Tibial nerve (tissue), 4 donors: ENCODE data around the gene TMX3. TPM values are rescaled to one million over a fixed set of nuclear protein-coding genes. Genes with fewer than 3 reads are reported as not detected.

Experiments used
- DNase-seq, 2 donors: peaks; one replicate each; pipeline ENCODE4 v3.0.0-alpha.2; 2019; ENCODE audit warnings: low spot score in 2 of 2
- H3K27ac ChIP-seq, 4 donors: fragments of 200-600 bp; sonication (generic) in 3 of 4; one replicate each; pipeline ENCODE4 v1.5.1; 2017 to 2019; ENCODE audit warnings: mild to moderate bottlenecking in 1 of 4
- H3K27me3 ChIP-seq, 2 donors: fragments of 200-600 bp; sonication (generic) in 1 of 2; one replicate each; pipeline versions ENCODE4 v1.5.1 to v1.6.0; 2017 to 2019
- H3K36me3 ChIP-seq, 3 donors: fragments of 200-600 bp; sonication (generic); one replicate each; pipeline ENCODE4 v1.5.1; 2018 to 2019
- H3K4me1 ChIP-seq, 4 donors: fragments of 200-600 bp; sonication (generic) in 3 of 4; one replicate each; pipeline ENCODE4 v1.5.1; 2017 to 2019
- H3K4me3 ChIP-seq, 4 donors: fragments of 200-600 bp; sonication (generic) in 3 of 4; one replicate each; pipeline ENCODE4 v1.5.1; 2017 to 2019; ENCODE audit warnings: mild to moderate bottlenecking in 1 of 4, moderate library complexity in 1 of 4
- H3K9me3 ChIP-seq, 4 donors: fragments of 200-600 bp; sonication (generic) in 3 of 4; one replicate each; pipeline ENCODE4 v1.5.1; 2017 to 2019
- EP300 ChIP-seq, 2 donors: sonication (generic); formaldehyde crosslinking; IDR thresholded peaks; one replicate each; pipeline ENCODE4 v1.6.1; 2017; ENCODE audit warnings: antibody characterized with exemption in 2 of 2, mild to moderate bottlenecking in 1 of 2
- POLR2A ChIP-seq, 2 donors: fragments of 450-650 bp; IDR thresholded peaks; one replicate each; pipeline ENCODE4 v1.6.1; 2017; ENCODE audit warnings: antibody characterized with exemption in 2 of 2, mild to moderate bottlenecking in 2 of 2, moderate library complexity in 2 of 2
- WGBS, 2 donors: methylation state at CpG; one replicate each; pipeline ENCODE4 v1.1.5; 2018; 5-methylcytosine and 5-hydroxymethylcytosine counted together
- total RNA-seq, 4 donors: library from RNA; depleted of rRNA; stranded (reverse); fragments of >200 nt; gene quantifications; one replicate each; pipeline ENCODE4 v1.1.0, GENCODE V29; 2016
- TF ChIP-seq, protein P1 (sequence below), 5 experiments: fragments of 200-600 bp in 3 of 5; fragments of 450-650 bp in 2 of 5; sonication (generic) in 3 of 5; IDR thresholded peaks; one replicate each; pipeline ENCODE4 v1.5.1; 2016 to 2019; ENCODE audit warnings: antibody characterized with exemption in 5 of 5, mild to moderate bottlenecking in 3 of 5, moderate library complexity in 2 of 5

The TMX3 gene
- total RNA-seq, 4 donors from 2014 or later, result 30.2 to 69.0 (median 54.3) TPM

DNA sequence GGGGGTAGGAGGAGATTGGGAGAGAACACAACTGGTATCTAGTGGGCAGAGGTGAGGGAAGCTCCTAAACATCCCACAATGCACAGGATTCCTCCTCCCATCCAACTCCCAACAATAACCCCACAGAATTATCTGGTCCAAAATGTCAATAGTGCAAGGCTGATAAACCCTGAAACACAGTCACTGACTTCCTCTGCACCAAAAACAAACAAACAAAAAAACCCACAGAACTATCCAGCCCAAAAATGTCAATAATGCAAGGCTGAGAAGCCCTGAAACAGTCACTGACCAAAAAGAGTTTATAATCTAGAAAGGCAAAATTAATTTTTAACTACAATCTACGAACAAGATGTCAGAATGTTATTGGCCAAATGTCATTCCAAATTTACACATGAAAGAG lies 9.8 kb downstream of the TMX3 start:
- no peak for TF ChIP-seq EP300 (IDR thresholded peaks at IDR 0.05)
- TF ChIP-seq, protein P1, sequence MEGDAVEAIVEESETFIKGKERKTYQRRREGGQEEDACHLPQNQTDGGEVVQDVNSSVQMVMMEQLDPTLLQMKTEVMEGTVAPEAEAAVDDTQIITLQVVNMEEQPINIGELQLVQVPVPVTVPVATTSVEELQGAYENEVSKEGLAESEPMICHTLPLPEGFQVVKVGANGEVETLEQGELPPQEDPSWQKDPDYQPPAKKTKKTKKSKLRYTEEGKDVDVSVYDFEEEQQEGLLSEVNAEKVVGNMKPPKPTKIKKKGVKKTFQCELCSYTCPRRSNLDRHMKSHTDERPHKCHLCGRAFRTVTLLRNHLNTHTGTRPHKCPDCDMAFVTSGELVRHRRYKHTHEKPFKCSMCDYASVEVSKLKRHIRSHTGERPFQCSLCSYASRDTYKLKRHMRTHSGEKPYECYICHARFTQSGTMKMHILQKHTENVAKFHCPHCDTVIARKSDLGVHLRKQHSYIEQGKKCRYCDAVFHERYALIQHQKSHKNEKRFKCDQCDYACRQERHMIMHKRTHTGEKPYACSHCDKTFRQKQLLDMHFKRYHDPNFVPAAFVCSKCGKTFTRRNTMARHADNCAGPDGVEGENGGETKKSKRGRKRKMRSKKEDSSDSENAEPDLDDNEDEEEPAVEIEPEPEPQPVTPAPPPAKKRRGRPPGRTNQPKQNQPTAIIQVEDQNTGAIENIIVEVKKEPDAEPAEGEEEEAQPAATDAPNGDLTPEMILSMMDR (IDR thresholded peaks at IDR 0.05), result no peak
- no peak for TF ChIP-seq POLR2A (IDR thresholded peaks at IDR 0.05)
- H3K36me3 ChIP-seq, result peaks cover 0 to 43% (median 0%) of the 10 kb centered on the region in 3 donors
- WGBS, 2 donors, result 92 to 93% methylated on average over 1 of the region's 1 CpG

DNA sequence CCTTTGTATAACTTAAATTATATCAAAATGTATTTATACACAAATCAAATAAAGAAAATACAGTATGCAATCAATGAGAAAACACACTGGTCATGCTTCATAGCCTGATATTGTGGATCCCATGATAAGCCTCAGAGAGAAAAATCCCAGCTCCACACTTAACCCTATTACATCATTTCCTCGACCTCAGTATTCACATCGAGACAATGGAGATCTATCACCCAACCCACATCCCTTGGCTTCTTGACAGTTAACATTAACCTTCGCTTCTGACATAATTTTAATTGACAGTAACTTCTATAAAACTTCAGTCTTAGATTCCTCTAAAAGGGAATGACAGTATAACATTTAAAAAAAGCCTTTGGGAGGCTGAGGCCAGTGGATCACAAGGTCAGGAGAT lies 11.6 kb downstream of the TMX3 start:
- Histone ChIP-seq H3K27me3 (no peaks in the 10 kb centered on the region), H3K36me3 (peaks cover 0 to 33% (median 0%) of the 10 kb centered on the region in 3 donors), H3K27ac (no peak overlapping the region), H3K4me1 (peaks cover 0 to 5% (median 0%) of the 10 kb centered on the region in 4 donors), H3K4me3 (no peak overlapping the region), H3K9me3 (no peaks in the 10 kb centered on the region)
- no peak for DNase-seq
- 36 to 40% methylated on average over 3 of the region's 3 CpGs for WGBS, 2 donors
- no peak for TF ChIP-seq POLR2A (IDR thresholded peaks at IDR 0.05)

More for the DNA sequence above, 9.8 kb downstream of the TMX3 start:
- peaks cover 0 to 5% (median 0%) of the 10 kb centered on the region in 4 donors for H3K4me1 ChIP-seq
- H3K27ac ChIP-seq, result no peak overlapping the region
- H3K27me3 ChIP-seq, result no peaks in the 10 kb centered on the region
- H3K9me3 ChIP-seq, result no peaks in the 10 kb centered on the region
- H3K4me3 ChIP-seq, result no peak overlapping the region
- DNase-seq, result no peak

- H3K27me3 ChIP-seq, result no peaks in the 10 kb centered on the region
- peaks cover 0 to 5% (median 0%) of the 10 kb centered on the region in 4 donors for H3K4me1 ChIP-seq
- TF ChIP-seq, protein P1 (IDR thresholded peaks at IDR 0.05), result no peak
- TF ChIP-seq POLR2A (IDR thresholded peaks at IDR 0.05), result no peak
- TF ChIP-seq EP300 (IDR thresholded peaks at IDR 0.05), result no peak
- no peak for DNase-seq
- peaks cover 0 to 36% (median 4%) of the 10 kb centered on the region in 3 donors for H3K36me3 ChIP-seq
- no peaks in the 10 kb centered on the region for H3K9me3 ChIP-seq
- 90 to 91% methylated on average over 4 of the region's 4 CpGs for WGBS, 2 donors
- H3K27ac ChIP-seq, result no peak overlapping the region
- H3K4me3 ChIP-seq, result no peak overlapping the region
Measured at GRCh38 chr18:68701353-68701752, 13.6 kb downstream of the TMX3 start.

DNA sequence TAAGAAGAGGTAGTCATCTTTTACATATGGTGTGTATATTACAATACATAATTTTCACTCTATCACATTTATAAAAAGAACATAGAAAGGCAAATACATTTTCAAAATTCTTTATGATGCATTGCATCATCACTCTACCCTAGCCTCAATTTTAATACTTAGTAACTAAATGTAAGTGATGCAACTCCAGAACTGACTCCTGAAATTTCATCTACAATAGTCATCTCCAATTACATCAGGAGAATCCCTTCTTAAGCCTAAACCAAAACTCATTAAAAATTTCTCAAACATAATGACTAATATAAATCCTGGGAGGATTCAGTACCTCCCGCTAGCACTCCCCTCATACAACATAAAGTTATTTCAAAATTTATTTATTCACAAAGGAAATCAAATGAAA lies 15.9 kb downstream of the TMX3 start:
- peaks cover 0 to 41% (median 13%) of the 10 kb centered on the region in 3 donors for H3K36me3 ChIP-seq
- peaks cover 0 to 5% (median 0%) of the 10 kb centered on the region in 4 donors for H3K4me1 ChIP-seq
- no peak overlapping the region for H3K4me3 ChIP-seq
- WGBS, 2 donors, result 96 to 100% methylated on average over 1 of the region's 1 CpG
- DNase-seq, result no peak
- H3K27ac ChIP-seq, result no peak overlapping the region
- TF ChIP-seq, protein P1 (IDR thresholded peaks at IDR 0.05), result no peak
- no peak for TF ChIP-seq POLR2A (IDR thresholded peaks at IDR 0.05)
- no peak for TF ChIP-seq EP300 (IDR thresholded peaks at IDR 0.05)
- H3K27me3 ChIP-seq, result no peaks in the 10 kb centered on the region
- H3K9me3 ChIP-seq, result no peaks in the 10 kb centered on the region

DNA sequence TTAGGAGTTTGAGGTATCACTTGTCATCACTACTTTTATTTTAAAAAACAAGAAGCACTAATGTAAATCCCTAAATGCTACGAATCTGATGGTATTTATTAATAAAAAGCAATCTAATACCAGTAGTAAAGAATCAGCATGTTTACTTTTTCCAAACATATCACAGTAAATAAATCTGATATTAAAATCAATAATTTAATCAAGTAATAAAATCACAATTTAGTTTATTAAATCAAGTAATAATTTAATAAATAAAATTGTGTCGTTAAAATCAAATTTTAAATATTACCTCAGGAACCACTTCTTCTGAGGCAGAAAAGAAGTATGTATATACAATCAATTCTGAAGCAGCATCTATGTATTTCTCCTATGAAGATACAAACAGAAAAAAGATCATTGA lies 18.0 kb downstream of the TMX3 start:
- no peak for DNase-seq
- no peak overlapping the region for H3K4me3 ChIP-seq
- H3K9me3 ChIP-seq, result no peaks in the 10 kb centered on the region
- no peaks in the 10 kb centered on the region for H3K4me1 ChIP-seq
- no peak overlapping the region for H3K27ac ChIP-seq
- TF ChIP-seq, protein P1 (IDR thresholded peaks at IDR 0.05), result no peak
- TF ChIP-seq EP300 (IDR thresholded peaks at IDR 0.05) (no peak), POLR2A (IDR thresholded peaks at IDR 0.05) (no peak)
- H3K36me3 ChIP-seq, result peaks cover 0 to 47% (median 16%) of the 10 kb centered on the region in 3 donors
- H3K27me3 ChIP-seq, result no peaks in the 10 kb centered on the region
- WGBS, 2 donors, result 96 to 98% methylated on average over 2 of the region's 2 CpGs

- peaks cover 0 to 62% (median 23%) of the 10 kb centered on the region in 3 donors for H3K36me3 ChIP-seq
- no peak overlapping the region for H3K27ac ChIP-seq
- TF ChIP-seq POLR2A (IDR thresholded peaks at IDR 0.05), result no peak
- TF ChIP-seq, protein P1 (IDR thresholded peaks at IDR 0.05), result no peak
- TF ChIP-seq EP300 (IDR thresholded peaks at IDR 0.05), result no peak
Measured at GRCh38 chr18:68694316-68694715, 20.6 kb downstream of the TMX3 start.

More at GRCh38 chr18:68694316-68694715, 20.6 kb downstream of the TMX3 start:
- no peaks in the 10 kb centered on the region for H3K27me3 ChIP-seq
- H3K9me3 ChIP-seq, result no peaks in the 10 kb centered on the region
- WGBS, 2 donors, result 83 to 88% methylated on average over 11 of the region's 11 CpGs
- no peak overlapping the region for H3K4me3 ChIP-seq
- no peaks in the 10 kb centered on the region for H3K4me1 ChIP-seq
- no peak for DNase-seq
